Right forelimb (tissue), 1 donor: Measurements from ENCODE around the gene ZNF224.
"Not testable (repeated sequence)": the region's sequence is repeated elsewhere in the genome, so short reads cannot be mapped to it uniquely, and the experiment has no call there.

Source experiments
- DNase-seq: peaks from one replicate; pipeline ENCODE4 v3.0.0-alpha.2; 2018

The ZNF224 gene

GRCh38 chr19:44093931-44094765 is at the start of gene ZNF224:
TSS of gene ZNF224 (plus strand) at chr19:44094361. CDS start at chr19:44097874, 3,513 bp downstream.
- peak; percentile 94 for DNase-seq

GRCh38 chr19:44050740-44051649 is 43.2 kb upstream of the ZNF224 start:
- peak; percentile 45 for DNase-seq

GRCh38 chr19:44051650-44052402 is 42.3 kb upstream of the ZNF224 start, which contains the start of gene ZNF223:
TSS of gene ZNF223 (plus strand) at chr19:44052036. CDS start at chr19:44055177, 3,141 bp downstream.
- DNase-seq: peak; percentile 96

DNA sequence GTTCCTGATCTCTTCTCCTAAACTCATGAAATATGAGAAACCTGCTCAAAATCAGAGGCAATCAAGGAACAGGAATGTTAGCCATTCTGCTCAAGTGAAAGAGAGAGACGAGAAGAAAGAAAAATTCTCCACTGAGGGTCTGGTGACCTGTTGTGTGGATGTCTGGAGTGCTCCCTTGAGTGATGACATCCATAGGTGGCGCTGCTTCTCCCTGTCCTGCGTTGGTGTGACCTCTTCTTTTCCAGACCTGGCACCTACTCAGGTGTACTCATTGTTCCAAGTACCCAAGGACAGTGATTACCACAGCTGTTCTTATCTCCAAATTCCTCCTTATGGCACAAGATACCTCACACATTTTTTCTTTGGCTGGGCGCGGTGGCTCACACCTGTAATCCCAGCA is 38.3 kb upstream of the ZNF224 start:
- no peak for DNase-seq

DNA sequence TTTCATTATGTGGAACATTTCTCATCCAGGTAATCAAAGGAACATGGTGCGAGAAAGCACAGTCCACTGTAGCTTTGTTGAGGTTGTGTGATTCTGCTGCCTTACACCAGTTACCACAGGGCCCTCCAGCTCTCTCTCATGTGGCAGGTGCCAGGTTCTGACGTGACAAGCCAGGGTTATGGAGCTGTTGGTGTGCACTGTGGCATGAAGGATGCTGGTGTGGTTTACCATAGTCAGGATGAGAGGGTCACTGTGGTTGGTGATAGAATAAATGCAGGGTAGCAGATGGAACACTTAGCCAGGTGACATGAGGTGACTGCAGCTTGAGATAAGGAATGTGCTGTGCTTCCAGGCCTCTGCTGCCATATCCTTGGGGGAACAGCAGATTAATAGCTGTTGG is 34.9 kb upstream of the ZNF224 start:
- DNase-seq: no peak

GRCh38 chr19:44061038-44061437 is 33.1 kb upstream of the ZNF224 start:
- DNase-seq: no peak

GRCh38 chr19:44066305-44066704 is 27.9 kb upstream of the ZNF224 start:
- no peak for DNase-seq

DNA sequence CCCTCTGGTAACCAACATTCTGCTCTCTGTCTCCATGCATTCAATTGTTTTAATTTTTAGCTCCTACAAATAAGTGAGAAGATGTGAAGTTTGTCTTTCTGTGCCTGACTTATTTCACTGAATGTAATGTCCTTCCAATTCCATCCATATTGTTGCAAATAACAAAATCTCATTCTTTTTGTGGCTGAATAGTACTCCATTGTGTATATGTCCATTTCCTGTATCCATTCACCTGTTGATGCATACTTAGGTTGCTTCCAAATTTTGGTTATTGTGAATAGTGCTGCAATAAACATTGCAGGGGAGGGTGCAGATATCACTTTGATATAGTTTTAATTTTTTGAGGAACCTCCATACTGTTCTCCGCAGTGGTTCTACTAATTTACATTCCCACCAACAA is 24.7 kb upstream of the ZNF224 start:
- no peak for DNase-seq

GRCh38 chr19:44071824-44072542 is 22.2 kb upstream of the ZNF224 start, which contains the start of gene ZNF284:
TSS of gene ZNF284 (plus strand) at chr19:44072159. CDS start at chr19:44076390, 4,231 bp downstream.
- DNase-seq: peak; percentile 90

DNA sequence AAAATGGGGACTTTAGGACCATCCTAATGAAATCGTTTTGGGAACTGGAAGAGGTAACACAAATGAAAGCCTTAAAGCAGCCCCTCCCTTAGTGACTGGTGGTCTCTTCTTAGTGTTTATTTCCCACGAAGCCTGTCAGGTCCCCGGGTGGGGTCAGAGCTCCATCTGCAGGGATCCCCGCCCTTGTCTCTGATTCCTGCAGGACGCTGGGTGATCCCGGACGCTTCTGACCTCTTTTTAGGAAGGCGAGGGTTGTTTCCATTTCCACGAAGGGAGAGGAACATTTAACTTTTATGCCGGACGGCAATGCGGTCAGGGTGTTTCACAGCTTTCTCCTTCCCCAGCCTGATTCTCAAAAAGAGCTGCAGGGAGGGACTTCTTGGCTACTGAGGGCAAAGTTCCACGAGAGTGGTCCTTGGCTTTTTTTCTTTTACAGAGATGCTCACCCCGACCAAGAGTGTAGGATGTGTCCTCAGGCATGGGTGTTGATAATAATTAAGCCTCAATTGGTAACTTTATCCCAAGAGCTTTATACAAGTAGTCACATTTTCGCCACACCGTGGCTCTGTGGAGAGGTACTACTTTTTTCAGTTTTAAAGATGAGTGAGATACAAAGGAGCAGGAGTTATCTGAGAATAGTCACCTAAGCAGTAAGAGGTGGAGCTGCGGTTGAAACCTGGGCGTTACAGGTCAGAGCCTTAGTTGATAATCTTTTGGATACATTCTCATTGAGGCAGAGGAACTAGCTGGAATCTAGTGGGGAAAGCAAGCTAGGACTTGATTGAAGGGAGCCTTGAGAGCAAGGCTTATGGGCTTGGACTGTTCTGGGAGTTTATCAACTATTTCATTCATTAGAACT is 21.4 kb upstream of the ZNF224 start:
- DNase-seq: no peak

- DNase-seq: no peak
Observed at GRCh38 chr19:44076325-44076724, 17.8 kb upstream of the ZNF224 start.

GRCh38 chr19:44092108-44092507 is 2.1 kb upstream of the ZNF224 start:
- DNase-seq: no peak

GRCh38 chr19:44107751-44108150 is 13.6 kb downstream of the ZNF224 start:
- DNase-seq: no peak

- no peak for DNase-seq
Observed at GRCh38 chr19:44109458-44109857, 15.3 kb downstream of the ZNF224 start.

- peak; percentile 47 for DNase-seq
Observed at GRCh38 chr19:44111910-44112463, 17.8 kb downstream of the ZNF224 start.

DNA sequence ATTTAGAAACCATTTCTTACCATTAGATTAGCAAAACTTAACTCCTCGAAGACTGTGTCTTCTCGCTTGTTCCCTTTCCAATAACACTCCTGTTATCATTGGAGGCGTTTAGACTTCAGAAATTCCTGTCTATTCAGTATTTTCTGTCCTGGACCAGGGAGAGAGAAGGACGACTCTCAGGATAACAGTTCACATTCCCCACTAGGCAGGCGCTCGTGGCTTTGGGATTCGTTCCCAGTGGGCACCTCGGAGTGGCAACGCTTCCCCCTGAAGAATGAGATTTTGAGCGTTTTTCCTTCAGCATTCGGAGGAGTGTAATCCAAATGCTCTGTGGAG is 18.6 kb downstream of the ZNF224 start:
- no peak for DNase-seq

GRCh38 chr19:44113138-44113783 is 19.1 kb downstream of the ZNF224 start, which contains the start of gene ZNF225:
TSS of gene ZNF225 (plus strand) at chr19:44113399. CDS start at chr19:44115828, 2,429 bp downstream.
- DNase-seq: peak; percentile 94

GRCh38 chr19:44113784-44114390 is 19.7 kb downstream of the ZNF224 start:
- DNase-seq: no peak

GRCh38 chr19:44121162-44121561 is 27.0 kb downstream of the ZNF224 start:
- not testable (repeated sequence) for DNase-seq

DNA sequence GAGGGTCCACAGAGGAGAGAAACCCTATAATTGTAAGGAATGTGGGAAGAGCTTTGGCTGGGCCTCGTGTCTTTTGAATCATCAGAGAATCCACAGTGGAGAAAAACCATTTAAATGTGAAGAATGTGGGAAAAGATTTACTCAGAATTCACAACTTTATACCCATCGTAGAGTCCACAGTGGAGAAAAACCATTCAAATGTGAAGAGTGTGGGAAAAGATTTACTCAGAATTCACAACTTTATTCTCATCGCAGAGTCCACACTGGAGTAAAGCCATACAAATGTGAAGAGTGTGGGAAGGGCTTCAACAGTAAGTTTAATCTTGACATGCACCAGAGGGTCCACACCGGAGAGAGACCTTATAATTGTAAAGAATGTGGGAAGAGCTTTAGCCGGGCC is 37.8 kb downstream of the ZNF224 start:
- no peak for DNase-seq
